Measurements from ENCODE around the gene LAMA3.
"Not testable (repeated sequence)": the region's sequence is repeated elsewhere in the genome, so short reads cannot be mapped to it uniquely, and the experiment has no call there.

The LAMA3 gene

DNA sequence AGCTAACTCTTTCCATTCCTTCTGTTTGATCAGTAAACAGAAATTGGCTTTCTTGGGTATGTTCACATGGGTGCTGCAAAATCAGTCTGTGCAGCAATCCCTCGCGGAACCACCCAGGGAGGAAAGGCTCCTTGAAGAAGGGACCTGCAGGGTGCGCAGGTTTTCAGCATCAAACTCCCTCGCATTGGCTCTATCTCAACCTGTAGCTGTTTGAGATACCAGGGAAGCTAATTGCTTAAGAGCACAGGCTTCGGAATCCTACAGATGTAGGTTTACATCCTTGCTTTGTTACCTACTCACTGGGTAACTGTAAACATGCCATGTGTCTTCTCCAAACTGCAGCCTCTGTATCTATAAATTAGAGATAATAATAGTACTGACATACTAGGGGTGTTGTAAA is 43.2 kb downstream of the LAMA3 start:
- no peak for DNase-seq

DNA sequence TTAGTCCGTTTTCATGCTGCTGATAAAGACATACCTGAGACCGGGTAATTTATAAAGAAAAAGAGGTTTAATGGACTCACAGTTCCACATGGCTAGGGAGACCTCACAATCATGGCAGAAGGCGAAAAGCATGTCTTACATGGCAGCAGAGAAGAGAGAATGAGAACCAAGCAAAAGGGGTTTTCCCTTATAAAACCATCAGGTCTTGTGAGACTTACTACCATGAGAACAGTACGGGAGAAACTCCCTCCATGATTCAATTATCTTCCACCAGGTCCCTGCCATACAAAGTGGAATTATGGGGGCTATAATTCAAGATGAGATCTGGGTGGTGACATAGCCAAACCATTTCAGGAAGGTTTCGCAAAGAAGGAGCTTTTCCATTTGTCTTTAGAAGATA is 44.0 kb downstream of the LAMA3 start:
- DNase-seq, result not testable (repeated sequence)

GRCh38 chr18:23733895-23734294 is 44.6 kb downstream of the LAMA3 start:
- no peak for DNase-seq

- no peak for DNase-seq
These were observed 45.8 kb downstream of the LAMA3 start for GRCh38 chr18:23735021-23735464.

GRCh38 chr18:23737578-23737977 is 48.3 kb downstream of the LAMA3 start:
- DNase-seq, result no peak

DNA sequence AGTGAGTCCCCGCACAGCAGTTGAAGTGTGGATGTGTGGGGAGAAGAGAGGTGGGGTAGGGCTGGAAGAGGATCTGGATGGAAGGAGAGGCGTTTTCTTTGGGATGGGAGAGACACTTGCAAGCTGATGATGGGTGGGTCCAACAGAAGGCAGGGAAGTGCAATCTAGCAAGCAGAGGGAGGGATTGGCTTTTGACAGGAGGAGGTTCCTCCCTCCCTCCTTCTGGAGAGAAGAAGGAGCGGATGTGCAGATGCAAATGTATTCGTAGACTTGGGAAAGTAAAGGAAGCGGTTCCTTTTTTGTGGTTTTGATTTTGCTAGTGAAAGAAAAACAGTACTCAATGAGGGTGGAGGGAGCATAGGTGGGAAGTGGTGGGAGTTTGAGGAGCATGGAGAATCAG is 48.9 kb downstream of the LAMA3 start:
- no peak for DNase-seq

DNA sequence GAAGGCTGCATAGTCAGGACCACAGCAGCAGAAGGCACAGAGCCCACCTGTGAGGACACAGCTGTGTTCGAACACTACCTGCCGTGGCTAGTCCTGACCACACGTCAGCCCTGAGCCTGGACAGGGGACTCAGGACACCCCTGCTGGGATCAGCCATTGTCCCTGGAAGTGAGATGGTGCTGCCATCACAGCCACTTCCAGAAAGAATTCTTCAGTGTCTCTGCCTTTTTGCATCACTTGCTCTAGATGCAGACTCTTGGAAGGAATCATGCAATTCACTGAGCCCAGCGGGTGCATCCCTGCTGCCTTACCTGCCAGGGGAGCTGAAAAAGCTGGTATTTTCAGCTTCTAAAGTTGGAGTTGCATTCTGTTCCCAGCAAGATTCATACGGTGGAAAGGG is 49.3 kb downstream of the LAMA3 start:
- no peak for DNase-seq

DNA sequence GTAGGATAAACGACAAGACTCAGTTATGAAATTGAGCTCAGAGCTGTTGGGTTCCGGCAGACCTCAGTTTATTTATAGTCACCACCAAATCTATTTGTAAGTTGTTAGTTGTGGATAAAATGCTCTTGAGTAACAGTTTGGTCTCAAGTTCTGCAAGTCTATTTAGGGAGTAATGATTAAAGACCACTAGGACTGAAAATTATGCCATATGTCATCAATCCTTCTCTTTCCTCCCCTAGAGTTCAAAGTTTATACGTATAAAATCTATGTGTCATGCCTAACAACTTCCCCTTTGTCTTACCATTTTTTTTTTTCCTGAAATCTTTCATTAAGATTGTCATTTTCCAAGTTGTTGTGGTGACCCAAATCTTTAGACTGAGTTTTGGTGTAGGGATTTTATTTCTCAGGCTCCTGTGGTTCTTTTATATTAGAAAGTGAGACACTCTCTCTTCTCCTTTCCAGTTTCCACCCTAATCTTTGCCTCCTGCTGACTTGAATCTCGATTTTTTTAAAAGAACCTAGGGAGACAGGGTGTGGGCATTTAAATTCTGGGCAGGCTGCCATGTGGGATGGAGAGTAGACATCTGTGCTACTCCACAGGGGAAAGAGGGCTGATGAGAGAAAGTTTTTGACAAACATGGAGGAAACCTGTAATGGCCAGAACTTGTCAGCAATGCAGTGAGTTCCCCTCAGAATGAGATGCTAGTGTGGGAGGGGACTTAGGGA is 51.0 kb downstream of the LAMA3 start:
- DNase-seq, result no peak

DNA sequence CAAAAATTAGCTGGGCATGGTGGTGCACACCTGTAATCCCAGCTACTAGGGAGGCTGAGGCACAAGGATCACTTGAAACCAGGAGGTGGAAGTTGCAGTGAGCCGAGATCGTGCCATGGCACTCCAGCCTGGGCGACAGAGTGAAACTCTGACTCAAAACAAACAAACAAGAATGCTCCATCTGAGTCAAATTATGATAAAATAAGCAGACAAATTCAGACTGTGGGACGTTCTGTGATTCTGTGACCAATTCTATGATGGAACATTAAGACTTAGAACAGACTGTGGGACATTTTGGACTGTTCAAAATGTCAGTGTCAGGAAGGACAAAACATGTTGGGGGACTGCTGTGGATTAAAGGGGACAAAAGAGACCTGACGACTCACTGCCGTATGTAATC is 52.7 kb downstream of the LAMA3 start:
- not testable (repeated sequence) for DNase-seq

GRCh38 chr18:23743733-23744333 is 54.6 kb downstream of the LAMA3 start:
- no peak for DNase-seq

DNA sequence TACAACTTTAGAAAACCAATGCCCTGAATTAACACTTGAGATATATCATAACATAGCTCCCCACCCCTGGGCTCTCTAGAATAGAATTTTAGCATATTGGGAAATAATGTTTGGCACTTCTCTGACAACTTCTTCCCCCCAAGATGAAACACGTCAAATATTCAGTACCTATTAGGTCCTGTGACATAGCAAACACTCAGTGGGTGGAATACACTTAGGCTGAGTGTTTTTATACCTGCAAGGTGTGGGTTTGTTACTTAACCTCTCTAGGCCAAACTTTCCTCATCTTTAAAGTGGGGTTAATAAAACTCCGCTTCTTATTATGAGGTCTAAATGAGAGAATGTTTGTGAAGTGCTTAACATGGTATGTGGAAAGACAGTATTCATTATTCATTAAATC is 56.1 kb downstream of the LAMA3 start:
- DNase-seq, result no peak

DNA sequence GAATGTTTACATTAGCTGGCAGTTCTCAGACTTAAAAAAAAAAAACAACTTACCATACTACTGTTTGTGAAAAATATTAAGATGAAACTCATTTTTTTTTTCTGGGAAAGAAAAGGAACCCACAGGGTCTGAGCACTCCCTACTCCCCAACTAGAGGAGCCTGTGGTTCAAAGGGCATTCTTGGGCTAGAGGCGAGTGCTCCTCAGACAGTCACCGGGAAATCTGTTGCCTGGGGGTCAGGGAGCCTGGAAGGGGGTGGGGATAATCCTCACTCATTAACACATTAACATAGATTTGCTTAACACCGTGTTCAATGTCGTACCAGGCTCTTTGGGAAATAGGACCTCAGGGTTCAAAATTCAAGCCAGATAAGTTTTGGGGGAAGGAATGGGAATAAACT is 57.6 kb downstream of the LAMA3 start:
- DNase-seq, result no peak

GRCh38 chr18:23752363-23752762 is 63.1 kb downstream of the LAMA3 start:
- DNase-seq, result no peak

- DNase-seq, result no peak
These were observed 63.5 kb downstream of the LAMA3 start for GRCh38 chr18:23752796-23753195.

- no peak for DNase-seq
These were observed 67.6 kb downstream of the LAMA3 start for GRCh38 chr18:23756590-23757436.

DNA sequence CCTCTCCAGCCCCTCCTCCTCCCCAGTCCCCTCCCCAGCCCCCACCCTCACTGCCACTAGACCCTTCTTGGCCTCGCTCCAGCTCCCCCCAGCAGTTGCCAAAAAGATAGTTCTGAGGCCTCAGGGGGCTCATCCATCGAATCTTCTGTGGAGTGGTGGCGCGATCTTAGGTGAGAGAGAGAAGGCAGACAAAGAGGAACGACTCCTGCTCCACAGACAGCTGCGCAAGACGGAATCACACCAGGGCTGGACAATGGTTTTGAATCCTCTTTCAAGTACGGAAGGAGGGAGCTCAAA is 68.1 kb downstream of the LAMA3 start:
- no peak for DNase-seq

DNA sequence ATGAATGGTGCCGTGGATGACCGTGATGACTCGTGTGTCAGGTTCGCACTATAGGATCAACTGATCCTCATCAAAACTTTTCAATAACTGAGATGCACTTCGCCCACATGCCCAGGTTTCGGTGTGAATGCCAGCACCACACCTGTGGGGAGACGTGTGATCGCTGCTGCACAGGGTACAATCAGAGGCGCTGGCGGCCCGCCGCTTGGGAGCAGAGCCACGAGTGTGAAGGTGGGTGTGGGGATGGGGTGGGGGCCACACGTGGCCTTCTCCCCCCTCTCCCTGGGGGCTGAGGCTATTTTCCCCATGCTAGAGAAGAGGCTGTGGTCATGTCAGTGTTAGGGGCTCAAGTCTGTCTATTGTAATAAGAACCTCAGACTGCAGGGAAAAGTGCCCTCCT is 69.0 kb downstream of the LAMA3 start:
- DNase-seq, result no peak

DNA sequence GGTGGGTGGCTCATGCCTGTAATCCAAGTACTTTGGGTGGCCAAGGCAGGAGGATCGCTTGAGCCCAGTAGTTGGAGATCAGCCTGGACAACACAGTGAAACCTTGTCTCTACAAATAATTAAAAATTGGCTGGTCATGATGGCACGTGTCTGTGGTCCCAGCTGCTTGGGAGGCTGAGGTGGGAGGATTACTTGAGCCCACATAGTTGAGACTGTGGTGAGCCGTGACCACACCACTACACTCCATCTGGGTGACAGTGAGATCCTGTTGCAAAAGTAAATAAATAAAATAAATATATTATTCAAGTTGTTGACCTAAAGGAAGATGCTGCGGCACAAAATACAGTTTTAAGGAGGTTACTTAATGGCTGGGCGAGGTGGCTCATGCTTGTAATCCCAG is 72.7 kb downstream of the LAMA3 start:
- no peak for DNase-seq

GRCh38 chr18:23763343-23763742 is 74.1 kb downstream of the LAMA3 start:
- no peak for DNase-seq

GRCh38 chr18:23765931-23766330 is 76.7 kb downstream of the LAMA3 start:
- DNase-seq, result no peak

DNA sequence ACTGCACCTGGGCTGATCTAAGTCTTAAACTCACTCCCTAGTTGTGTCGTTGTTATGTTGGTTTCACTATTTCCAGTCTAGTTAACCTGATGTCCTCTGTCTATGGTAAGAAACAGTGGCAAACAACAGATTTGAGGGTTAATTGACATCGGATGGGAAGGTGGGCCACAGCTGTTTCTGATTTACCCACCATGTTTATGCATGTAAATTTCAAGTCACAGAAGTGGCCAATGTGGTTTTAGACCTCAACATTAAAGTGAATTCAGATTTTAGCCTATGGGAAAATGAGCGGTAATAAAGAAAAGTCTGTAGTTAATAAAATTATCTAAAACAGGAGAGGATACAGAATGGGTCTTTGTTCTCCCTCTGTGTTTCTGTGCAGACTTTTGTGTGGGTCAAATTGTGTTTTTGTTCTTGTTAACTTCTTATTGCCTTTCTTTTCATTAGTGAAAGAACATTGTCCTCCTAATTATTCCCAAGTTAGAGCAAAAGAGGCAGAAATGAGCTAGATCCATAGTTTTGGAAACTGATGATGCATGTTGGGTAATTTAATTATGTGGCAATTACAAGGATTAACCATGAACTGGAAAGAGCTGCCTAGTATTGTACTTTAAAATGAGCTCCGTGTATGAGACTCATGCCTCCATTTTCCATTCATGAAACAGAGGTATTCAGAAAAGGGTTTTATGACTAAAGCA is 83.2 kb downstream of the LAMA3 start:
- no peak for DNase-seq

DNA sequence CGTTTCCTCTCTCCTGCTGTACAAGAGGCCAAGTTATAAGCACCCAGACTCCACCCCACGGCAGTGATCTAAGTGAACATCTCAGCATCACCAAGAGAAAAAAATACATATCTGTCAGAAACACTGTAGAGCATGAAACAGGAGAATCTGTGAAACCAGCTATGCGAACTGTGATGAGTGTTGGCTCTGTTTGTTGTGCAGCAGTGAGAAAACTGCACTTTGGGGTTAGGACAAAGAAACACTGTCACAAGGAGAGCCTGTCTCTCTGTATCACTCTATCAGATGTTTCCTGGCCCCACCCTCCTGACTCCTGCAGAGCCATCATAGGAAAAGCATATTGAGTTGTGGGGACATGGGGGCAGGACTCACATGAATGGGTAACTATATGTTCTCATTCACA is 87.1 kb downstream of the LAMA3 start:
- no peak for DNase-seq

DNA sequence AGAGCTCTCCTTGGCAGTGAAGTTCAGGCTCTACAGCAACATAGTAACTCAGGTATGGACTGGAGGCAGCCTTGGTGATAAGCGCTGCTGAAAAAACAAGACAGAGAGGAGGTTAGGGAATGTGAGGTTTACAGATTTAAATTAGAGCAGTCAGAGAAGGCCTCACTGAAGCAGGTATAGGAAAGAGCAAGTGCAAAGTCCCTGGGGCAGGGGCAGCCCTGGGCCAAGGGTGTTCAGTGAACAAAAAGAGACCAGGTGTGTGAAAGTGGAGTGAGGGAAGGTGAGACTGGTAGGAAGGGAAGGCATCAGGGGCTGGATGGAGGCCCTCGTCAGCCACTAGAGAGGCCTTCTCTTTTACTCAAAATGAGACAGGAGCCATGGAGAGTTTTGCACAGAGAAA is 89.6 kb downstream of the LAMA3 start:
- DNase-seq, result no peak

Measured in GOT3 (cell line).